Epithelial cell of prostate (primary cell): ENCODE results near the gene FAM53C.
"Not testable (repeated sequence)": the region's sequence is repeated elsewhere in the genome, so short reads cannot be mapped to it uniquely, and the experiment has no call there.

Source experiments
- DNase-seq: peaks from one replicate; pipeline ENCODE4 v3.0.0-alpha.2; 2011; ENCODE audit warnings: low read depth, low spot score
- H3K27ac ChIP-seq: fragments of 450-650 bp; 2 replicates; pipeline ENCODE4 v1.5.1; 2017; ENCODE audit warnings: mild to moderate bottlenecking

The FAM53C gene

DNA sequence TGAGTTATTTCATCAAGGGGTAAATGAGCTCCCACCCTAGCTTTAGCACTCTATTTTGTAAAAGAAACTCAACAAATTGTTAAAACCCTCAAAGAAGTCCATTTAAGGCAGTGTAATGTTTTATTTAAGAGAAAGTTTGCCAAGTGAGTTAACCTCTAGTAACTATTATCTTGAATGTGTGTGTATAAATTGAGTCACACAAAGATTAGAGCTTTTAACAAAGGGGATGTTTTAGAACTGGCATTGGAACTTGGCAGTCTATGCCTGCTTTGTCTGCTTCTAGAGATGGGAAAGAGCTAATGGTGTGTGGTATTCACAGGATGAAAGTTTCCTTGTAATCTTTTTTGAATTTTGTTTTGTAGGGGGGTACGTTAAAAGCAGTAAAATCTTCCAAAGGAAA, 47.6 kb downstream of the FAM53C start:
- DNase-seq: no peak
- H3K27ac ChIP-seq: no peak overlapping the region

DNA sequence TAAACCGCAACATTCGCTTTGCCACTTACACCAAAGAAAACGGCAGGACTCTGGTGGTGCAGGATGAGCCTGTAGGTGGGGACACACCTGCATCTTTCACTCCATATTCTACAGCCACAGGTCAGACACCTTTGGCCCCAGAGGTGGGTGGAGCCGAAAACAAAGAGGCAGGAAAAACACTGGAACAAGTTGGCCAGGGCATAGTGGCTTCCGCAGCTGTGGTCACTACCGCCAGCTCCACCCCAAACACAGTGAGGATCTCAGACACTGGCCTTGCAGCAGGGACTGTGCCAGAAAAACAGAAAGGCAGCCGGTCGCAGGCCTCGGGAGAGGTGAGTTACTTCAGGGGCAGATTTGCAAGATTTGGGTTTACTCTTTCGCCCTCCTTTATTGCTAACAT, 48.2 kb downstream of the FAM53C start:
- no peak overlapping the region for H3K27ac ChIP-seq
- no peak for DNase-seq

DNA sequence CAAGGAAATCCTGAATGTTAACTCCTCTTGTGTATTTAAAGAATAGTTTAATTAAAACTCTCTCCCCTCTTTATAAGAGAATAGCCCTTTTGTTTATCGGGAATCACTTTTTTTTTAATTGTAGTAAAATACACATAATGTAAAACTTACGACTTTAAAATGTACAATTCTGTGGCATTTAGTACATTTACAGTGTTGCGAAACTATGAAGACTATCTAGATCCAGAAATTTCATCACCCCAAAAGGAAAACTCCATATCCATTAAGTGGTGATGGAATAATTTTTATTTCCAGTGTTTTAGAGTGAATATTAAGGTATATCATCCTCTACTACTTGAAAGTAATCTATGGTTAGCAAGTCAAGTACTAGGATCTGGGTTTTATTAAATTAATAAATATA, 51.3 kb downstream of the FAM53C start:
- no peak for DNase-seq
- no peak overlapping the region for H3K27ac ChIP-seq

DNA sequence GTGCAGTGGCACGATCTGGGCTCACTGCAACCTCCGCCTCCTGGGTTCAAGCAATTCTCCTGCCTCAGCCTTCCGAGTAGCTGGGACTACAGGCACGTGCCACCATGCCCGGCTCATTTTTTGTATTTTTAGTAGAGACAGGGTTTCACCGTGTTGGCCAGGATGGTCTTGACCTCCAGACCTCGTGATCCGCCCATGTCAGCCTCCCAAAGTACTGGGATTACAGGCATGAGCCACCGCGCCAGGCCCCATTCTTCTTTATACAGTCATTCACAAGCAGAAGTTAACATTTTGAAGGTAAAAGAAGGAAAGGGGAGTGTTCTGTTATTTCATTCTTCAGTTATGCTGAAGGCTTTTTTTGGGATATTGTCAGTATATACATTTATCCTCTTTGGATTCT, 51.8 kb downstream of the FAM53C start:
- H3K27ac ChIP-seq, DNase-seq: not testable (repeated sequence)

DNA sequence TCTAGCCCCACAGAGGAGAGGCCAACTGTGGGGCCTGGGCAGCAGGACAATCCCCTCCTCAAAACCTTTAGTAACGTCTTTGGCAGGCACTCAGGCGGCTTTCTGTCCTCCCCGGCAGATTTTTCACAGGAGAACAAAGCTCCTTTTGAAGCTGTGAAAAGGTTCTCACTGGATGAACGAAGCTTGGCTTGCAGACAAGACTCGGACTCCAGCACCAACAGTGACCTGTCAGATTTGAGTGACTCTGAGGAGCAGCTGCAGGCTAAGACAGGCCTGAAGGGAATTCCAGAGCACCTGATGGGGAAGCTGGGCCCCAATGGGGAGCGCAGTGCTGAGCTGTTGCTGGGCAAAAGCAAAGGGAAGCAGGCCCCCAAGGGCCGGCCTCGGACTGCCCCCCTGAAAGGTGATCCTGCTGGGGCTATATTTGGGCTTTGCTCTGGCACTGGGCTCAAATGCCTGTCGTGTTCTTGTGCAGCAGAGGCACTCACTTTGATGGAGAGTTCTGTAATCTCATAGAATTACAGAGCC, 53.9 kb downstream of the FAM53C start:
- no peak overlapping the region for H3K27ac ChIP-seq
- no peak for DNase-seq
